Keratinocyte (primary cell): ENCODE measurements around the gene PHLPP2.

Source experiments
- EZH2 ChIP-seq: IDR thresholded peaks from one replicate; pipeline ENCODE4 v1.6.1; 2012; ENCODE audit warnings: inconsistent platforms, mild to moderate bottlenecking, low read length, moderate library complexity
- TF ChIP-seq, protein P1 (sequence below), 3 experiments: IDR thresholded peaks in 1 of 3; conservative IDR thresholded peaks in 1 of 3; optimal IDR thresholded peaks in 1 of 3; 2 replicates in 2 of 3; 3 replicates in 1 of 3; pipeline versions ENCODE3 to v1.5.1; 2011; ENCODE audit warnings: low read length in 3 of 3, mild to moderate bottlenecking in 3 of 3, moderate library complexity in 2 of 3, control low read depth in 1 of 3, inconsistent platforms in 1 of 3; ENCODE audit not compliant: insufficient read depth in 2 of 3; ENCODE audit errors: extremely low read depth in 1 of 3

DNA sequence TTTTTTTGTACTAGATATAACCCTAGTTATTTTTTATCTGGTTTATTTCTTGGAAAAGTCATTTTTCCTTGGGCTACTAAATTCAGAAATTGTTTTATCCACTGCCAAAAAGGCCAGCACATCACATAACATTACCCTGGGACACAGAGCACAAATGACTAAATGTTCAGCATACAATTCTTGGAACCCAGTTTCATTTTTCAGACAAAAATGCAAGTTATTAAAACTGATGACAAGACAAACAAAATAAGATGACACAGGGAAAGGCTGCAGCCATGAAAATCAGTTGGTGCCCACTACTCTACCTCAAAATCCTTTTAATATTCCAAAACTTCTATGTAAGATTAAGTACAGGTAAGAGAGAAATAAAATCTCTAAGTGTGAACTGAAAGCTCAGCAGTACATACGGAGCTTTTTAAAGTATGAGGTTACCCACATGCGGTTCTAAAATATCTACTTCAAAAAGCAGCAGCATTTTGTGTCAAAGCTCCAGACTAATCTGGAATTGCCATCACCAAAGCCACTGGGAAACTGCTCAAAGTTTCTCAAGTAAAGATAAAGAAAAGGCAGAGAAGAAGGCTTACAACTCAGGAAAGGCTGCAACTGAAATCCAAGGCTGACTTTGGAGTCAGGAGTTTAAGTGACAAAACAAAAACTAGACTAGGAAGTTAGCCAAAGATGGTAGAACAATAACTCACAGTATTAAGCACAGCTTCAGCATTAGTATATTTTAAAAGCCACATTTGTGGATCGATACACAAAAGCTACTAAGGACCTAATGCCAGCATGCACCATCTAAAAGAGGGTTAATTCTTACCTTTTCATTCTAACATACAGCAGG is 42.8 kb upstream of the PHLPP2 start:
- TF ChIP-seq EZH2: no peak
- TF ChIP-seq, protein P1, sequence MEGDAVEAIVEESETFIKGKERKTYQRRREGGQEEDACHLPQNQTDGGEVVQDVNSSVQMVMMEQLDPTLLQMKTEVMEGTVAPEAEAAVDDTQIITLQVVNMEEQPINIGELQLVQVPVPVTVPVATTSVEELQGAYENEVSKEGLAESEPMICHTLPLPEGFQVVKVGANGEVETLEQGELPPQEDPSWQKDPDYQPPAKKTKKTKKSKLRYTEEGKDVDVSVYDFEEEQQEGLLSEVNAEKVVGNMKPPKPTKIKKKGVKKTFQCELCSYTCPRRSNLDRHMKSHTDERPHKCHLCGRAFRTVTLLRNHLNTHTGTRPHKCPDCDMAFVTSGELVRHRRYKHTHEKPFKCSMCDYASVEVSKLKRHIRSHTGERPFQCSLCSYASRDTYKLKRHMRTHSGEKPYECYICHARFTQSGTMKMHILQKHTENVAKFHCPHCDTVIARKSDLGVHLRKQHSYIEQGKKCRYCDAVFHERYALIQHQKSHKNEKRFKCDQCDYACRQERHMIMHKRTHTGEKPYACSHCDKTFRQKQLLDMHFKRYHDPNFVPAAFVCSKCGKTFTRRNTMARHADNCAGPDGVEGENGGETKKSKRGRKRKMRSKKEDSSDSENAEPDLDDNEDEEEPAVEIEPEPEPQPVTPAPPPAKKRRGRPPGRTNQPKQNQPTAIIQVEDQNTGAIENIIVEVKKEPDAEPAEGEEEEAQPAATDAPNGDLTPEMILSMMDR (optimal IDR thresholded peaks at IDR 0.05 in 1 of 3, IDR thresholded peaks at IDR 0.05 in 1 of 3, conservative IDR thresholded peaks at IDR 0.05 in 1 of 3; ENCODE audit: extremely low read depth in 1 of 3, insufficient read depth in 2 of 3, low read length in 3 of 3): no peak
